Measurements from ENCODE around the gene C15orf39. TPM values are rescaled to one million over a fixed set of nuclear protein-coding genes. Genes with fewer than 3 reads are reported as not detected.

The C15orf39 gene
- total RNA-seq, 2 donors from 2014 or later, result 5.9 to 16.4 TPM

DNA sequence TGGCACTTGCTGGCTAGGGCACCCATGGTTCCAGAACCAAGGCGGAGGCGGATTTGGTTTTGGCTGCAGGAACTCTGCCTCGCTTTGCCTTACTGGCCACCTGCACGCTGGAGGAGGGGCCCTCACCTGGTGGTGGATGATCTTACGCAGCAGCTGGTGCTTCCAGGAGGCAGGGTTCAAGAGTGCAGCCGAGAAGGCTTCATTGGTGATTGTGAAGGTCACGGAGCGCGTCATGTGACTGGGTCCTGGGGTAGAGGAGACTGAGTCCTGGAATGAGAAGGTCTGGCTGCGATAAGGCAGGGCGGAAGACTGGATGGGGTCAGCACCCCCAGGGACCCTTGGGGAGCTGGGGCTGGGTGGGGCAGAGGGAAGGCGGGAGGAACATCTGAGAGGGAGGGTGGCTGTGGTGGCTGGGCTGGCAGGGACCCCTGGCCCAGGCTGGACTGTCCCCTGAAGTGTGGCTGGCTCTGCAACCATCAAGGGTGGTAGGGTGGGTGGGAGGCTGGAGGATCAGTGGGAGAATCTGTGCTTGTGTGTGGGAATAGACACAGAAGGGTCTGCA is 30.7 kb downstream of the C15orf39 start:
- no peaks in the 10 kb centered on the region for H3K27me3 ChIP-seq
- TF ChIP-seq, protein P1, sequence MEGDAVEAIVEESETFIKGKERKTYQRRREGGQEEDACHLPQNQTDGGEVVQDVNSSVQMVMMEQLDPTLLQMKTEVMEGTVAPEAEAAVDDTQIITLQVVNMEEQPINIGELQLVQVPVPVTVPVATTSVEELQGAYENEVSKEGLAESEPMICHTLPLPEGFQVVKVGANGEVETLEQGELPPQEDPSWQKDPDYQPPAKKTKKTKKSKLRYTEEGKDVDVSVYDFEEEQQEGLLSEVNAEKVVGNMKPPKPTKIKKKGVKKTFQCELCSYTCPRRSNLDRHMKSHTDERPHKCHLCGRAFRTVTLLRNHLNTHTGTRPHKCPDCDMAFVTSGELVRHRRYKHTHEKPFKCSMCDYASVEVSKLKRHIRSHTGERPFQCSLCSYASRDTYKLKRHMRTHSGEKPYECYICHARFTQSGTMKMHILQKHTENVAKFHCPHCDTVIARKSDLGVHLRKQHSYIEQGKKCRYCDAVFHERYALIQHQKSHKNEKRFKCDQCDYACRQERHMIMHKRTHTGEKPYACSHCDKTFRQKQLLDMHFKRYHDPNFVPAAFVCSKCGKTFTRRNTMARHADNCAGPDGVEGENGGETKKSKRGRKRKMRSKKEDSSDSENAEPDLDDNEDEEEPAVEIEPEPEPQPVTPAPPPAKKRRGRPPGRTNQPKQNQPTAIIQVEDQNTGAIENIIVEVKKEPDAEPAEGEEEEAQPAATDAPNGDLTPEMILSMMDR (IDR thresholded peaks at IDR 0.05), result no peak
- no peaks in the 10 kb centered on the region for H3K36me3 ChIP-seq
- H3K27ac ChIP-seq, result no peak overlapping the region
- no peak for DNase-seq (ENCODE audit: low spot score)
- no peaks in the 10 kb centered on the region for H3K4me1 ChIP-seq
- no peaks in the 10 kb centered on the region for H3K9me3 ChIP-seq
- H3K4me3 ChIP-seq, result no peak overlapping the region

DNA sequence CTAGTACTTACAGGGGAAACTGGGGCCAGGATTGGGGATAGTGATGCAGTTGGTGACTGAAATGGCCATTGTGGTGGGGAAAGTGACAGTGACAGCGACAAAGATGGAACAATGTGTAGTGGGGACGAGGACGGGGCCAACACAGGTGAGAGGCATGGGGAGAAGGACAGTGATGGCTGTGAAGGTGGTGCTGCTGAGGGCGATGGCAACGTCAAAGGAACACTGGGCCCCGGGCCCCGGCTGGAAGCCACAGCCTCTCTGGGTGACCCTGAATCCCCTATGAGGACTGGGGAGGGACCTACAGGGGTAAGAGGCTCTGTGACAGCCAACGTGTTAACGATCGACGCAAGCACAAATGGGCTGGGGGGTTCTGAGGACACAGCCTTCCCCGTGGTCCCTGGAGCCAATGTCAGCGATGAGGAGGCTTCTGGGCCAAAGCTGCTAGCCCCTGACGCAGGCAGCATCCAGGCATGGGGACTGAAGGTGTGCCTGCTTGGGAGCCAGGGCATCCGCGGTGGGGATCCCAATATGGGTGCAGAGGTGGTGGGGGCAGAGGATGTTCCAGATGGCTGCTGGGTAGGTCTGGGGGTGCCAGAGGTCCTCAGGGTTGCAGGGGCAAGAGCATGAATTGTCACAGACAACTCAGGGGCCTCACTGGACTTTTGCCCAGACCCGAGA is 31.3 kb downstream of the C15orf39 start:
- no peaks in the 10 kb centered on the region for H3K9me3 ChIP-seq
- DNase-seq (ENCODE audit: low spot score), result no peak
- no peak overlapping the region for H3K27ac ChIP-seq
- no peaks in the 10 kb centered on the region for H3K4me1 ChIP-seq
- TF ChIP-seq, protein P1 (IDR thresholded peaks at IDR 0.05), result no peak
- no peak overlapping the region for H3K4me3 ChIP-seq
- H3K27me3 ChIP-seq, result no peaks in the 10 kb centered on the region
- H3K36me3 ChIP-seq, result no peaks in the 10 kb centered on the region

DNA sequence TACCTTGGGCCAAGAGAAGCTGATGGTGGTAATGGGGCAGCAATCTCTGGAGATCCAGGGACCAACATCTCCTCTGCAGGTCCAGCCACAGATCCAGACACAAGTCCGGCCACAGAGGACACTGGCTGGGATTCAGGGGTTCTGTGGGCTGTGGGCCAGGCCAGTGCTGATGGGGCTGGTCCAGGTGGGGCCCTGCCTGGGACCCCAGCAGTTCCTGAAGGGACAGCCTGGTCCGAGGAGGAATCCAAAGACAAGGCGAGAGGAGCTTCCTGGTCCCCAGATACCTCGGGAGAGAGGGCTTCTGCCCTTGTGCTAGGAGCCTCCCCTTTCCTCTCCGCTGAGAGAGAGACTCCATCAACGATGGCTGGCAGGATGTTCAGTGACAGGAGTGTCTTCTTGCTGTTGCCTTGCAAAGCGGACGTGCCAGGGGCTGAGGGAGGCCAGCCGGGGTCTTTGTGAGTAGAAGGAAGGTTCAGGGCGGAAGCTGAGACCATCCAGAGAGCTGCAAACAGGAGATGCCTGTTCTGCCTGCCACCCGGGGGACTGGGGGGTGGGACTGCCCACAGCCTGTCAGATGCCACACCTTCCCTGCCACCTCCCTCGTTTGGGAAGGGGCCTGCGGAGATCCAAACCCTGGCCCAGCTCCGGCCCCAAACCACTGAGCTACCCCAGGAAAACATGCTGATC is 32.0 kb downstream of the C15orf39 start:
- Histone ChIP-seq H3K27me3 (no peaks in the 10 kb centered on the region), H3K9me3 (no peaks in the 10 kb centered on the region), H3K4me1 (no peaks in the 10 kb centered on the region), H3K27ac (no peak overlapping the region), H3K4me3 (no peak overlapping the region), H3K36me3 (no peaks in the 10 kb centered on the region)
- DNase-seq (ENCODE audit: low spot score), result no peak
- TF ChIP-seq, protein P1 (IDR thresholded peaks at IDR 0.05), result no peak

DNA sequence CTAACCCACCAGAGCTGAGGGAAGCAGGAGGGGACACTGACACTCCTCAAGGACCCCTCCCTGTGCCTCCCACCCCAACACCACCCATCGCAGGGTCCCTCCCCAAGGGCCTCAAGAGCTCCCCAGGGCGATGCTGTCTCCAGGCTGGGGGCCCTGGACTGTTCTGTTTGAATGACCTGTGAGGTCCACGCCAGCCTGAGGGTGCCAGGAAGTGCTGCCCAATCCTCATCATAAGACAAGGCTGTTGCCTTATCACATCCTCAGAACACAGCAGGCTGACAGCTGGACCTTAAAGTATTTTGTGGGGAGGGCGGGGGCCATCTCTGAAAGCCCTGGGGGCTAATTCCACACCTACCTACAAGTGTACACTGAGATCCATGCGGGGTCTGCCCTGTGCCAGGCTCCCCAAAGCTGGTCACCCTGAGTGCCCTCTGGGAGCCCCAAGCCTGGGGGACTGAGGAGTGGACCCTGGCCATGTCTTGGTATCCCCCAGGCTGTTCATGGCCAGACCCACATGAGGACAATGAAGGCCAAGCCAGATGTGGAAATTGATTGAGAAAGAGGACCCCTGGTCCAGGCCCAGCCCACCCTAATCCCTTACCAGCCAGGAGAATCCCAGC is 32.6 kb downstream of the C15orf39 start:
- H3K27ac ChIP-seq, result no peak overlapping the region
- TF ChIP-seq, protein P1 (IDR thresholded peaks at IDR 0.05), result no peak
- no peak for DNase-seq (ENCODE audit: low spot score)
- H3K9me3 ChIP-seq, result no peaks in the 10 kb centered on the region
- no peaks in the 10 kb centered on the region for H3K27me3 ChIP-seq
- H3K4me3 ChIP-seq, result no peak overlapping the region
- H3K36me3 ChIP-seq, result no peaks in the 10 kb centered on the region
- no peaks in the 10 kb centered on the region for H3K4me1 ChIP-seq

DNA sequence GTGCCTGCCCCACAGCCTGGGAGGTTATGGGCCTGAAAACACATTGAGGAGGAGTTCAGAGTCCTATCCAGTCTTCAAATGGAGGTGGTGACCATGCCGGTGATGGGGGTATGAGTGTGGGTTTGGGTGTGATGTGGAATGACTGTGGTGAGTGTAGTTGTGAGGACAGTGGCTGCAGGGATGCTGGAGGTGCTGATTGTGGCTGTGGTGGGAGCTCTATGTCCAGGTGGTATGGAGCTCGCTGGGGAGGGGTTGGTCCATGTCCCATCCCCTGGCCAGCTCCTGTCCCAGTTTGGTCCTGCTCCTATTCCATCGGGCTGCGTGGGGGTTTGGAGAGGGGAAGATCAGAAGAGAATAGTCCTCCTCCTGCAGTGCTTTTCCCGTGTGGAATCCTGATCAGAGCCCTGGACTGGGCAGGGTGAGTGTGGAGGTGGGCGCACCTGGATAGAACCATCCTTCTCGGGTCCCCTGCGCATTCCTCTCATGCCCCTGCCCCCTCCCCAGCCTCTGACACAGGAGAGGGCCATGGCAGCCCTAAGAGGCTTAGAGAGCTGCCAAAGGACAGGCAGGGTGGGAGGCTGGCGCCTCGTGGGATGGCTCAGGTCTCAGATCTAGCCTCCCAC is 33.5 kb downstream of the C15orf39 start:
- H3K27me3 ChIP-seq, result no peaks in the 10 kb centered on the region
- H3K4me1 ChIP-seq, result no peaks in the 10 kb centered on the region
- TF ChIP-seq, protein P1 (IDR thresholded peaks at IDR 0.05), result no peak
- no peak for DNase-seq (ENCODE audit: low spot score)
- no peaks in the 10 kb centered on the region for H3K9me3 ChIP-seq
- no peak overlapping the region for H3K27ac ChIP-seq
- H3K4me3 ChIP-seq, result no peak overlapping the region
- H3K36me3 ChIP-seq, result no peaks in the 10 kb centered on the region

All from right atrium auricular region (tissue), 2 donors.